ENCODE data around the gene DSCAML1.
A peak's percentile ranks its signal among the peaks of the same experiment; 100 is the strongest.

The DSCAML1 gene

DNA sequence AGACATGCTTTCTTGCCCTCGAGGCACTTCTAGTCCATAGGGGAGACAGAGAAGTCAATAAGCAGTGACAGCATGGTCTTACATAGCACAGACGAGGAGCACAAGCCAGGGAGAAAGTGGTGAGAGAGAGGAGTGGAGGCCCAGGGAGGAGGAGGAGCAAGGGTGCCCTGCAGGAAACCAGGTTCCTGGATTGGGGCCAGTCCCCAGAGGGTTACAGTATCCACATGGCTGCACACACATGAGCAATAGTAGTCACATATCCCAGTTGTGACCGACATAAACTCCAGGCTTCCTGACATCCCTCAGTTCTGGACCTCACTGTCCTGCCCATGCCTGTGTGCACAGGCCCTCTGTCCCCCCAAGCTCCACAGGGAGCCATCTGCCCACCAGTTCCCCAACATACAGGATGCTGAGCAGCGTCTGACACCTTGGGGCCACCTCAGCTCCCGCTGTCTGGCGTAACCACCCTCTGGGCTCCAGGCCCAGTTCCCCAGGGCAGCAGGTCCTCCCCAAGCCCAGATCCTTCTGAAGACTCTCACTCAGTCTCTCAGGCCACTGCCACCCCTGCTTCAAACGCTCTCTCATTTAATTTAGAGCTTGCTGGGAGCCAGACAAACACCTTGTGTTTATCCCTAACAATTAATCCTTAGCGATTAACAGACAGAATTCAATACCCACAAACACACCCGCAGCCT lies 53.7 kb downstream of the DSCAML1 start:
- peak; percentile 69 for DNase-seq

DNA sequence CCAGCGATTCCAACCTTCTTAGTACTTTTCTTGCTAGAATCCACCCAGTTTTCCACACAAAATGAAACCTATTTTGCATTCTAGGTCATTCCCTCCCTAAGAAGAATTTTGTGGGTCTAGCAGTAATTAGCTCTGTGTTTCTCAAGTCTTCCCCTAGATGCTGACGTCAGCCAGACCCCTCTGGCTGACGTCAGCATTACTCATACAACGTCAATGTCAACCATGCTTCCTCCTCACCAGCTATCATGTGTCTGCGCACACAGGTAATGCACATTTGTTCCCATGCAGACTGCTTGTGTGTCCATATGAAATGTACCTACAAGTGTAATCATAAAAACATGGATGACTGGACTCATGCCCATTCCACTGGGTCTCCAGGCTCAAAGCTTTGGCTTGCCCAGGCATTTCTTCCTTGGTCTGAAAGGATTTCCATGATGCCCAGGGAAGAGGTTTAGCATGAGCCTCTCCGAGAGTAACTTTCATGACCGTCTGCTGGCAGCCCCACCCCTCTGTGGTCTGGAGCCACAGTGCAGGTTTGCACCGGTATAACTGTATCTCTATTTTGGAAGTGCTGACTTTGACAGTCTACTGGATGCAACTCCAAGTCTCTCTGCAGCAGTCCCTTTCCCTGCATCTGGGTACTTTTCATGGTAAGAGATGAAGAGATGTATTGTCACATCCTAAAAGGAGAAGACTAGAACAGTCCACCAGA lies 58.6 kb downstream of the DSCAML1 start:
- H3K27me3 ChIP-seq (ENCODE audit: insufficient read depth, low read depth, severe bottlenecking): no peaks in the 10 kb centered on the region
- H3K36me3 ChIP-seq: no peaks in the 10 kb centered on the region

More for the DNA sequence above, 53.7 kb downstream of the DSCAML1 start:
- TF ChIP-seq, protein P1, sequence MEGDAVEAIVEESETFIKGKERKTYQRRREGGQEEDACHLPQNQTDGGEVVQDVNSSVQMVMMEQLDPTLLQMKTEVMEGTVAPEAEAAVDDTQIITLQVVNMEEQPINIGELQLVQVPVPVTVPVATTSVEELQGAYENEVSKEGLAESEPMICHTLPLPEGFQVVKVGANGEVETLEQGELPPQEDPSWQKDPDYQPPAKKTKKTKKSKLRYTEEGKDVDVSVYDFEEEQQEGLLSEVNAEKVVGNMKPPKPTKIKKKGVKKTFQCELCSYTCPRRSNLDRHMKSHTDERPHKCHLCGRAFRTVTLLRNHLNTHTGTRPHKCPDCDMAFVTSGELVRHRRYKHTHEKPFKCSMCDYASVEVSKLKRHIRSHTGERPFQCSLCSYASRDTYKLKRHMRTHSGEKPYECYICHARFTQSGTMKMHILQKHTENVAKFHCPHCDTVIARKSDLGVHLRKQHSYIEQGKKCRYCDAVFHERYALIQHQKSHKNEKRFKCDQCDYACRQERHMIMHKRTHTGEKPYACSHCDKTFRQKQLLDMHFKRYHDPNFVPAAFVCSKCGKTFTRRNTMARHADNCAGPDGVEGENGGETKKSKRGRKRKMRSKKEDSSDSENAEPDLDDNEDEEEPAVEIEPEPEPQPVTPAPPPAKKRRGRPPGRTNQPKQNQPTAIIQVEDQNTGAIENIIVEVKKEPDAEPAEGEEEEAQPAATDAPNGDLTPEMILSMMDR (IDR thresholded peaks at IDR 0.05; ENCODE audit: low read depth, low read length): no peak
- Histone ChIP-seq H3K27me3 (ENCODE audit: insufficient read depth, low read depth, severe bottlenecking) (no peaks in the 10 kb centered on the region), H3K9me3 (ENCODE audit: severe bottlenecking) (no peaks in the 10 kb centered on the region), H3K27ac (peak overlapping the region; percentile 53), H3K4me3 (ENCODE audit: low read depth, low read length) (no peak overlapping the region), H3K36me3 (no peaks in the 10 kb centered on the region)

DNA sequence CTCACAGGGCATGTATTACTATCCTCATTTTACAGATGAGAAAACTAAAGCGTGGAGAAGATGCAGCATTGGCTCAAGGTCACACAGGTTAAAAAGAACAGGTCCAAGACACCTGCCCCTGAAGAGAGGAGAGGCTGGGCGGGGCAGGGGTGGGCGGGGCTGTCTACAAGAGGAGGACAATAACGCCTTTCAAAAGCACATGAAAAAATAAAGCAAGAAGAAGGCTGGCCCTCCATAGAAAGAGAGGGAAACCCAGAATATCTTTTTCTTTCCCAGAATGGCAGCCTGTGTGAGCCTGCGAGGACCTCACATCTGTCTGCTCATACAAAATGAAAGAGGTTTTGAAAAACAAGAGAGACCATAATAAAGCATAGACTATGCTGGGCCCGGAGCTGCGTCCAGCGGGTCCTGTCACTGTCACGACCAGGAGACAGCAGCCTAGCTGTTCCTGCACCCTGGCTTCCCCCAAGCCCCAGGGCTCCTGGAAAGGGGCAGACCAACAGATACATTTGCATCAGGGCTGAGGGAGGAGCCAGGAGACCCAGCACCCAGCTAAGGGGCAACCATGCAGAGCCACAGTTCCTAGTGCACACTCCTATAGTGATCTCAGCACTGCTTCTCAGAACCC lies 61.6 kb downstream of the DSCAML1 start:
- Histone ChIP-seq H3K9me3 (ENCODE audit: severe bottlenecking) (no peaks in the 10 kb centered on the region), H3K4me3 (ENCODE audit: low read depth, low read length) (no peak overlapping the region), H3K27ac (no peak overlapping the region), H3K36me3 (no peaks in the 10 kb centered on the region), H3K27me3 (ENCODE audit: insufficient read depth, low read depth, severe bottlenecking) (no peaks in the 10 kb centered on the region)
- DNase-seq: no peak
- TF ChIP-seq, protein P1 (IDR thresholded peaks at IDR 0.05; ENCODE audit: low read depth, low read length): no peak

More for the DNA sequence above, 58.6 kb downstream of the DSCAML1 start:
- H3K27ac ChIP-seq: no peak overlapping the region
- no peak for DNase-seq
- no peak overlapping the region for H3K4me3 ChIP-seq (ENCODE audit: low read depth, low read length)
- TF ChIP-seq, protein P1 (IDR thresholded peaks at IDR 0.05; ENCODE audit: low read depth, low read length): no peak
- no peaks in the 10 kb centered on the region for H3K9me3 ChIP-seq (ENCODE audit: severe bottlenecking)

DNA sequence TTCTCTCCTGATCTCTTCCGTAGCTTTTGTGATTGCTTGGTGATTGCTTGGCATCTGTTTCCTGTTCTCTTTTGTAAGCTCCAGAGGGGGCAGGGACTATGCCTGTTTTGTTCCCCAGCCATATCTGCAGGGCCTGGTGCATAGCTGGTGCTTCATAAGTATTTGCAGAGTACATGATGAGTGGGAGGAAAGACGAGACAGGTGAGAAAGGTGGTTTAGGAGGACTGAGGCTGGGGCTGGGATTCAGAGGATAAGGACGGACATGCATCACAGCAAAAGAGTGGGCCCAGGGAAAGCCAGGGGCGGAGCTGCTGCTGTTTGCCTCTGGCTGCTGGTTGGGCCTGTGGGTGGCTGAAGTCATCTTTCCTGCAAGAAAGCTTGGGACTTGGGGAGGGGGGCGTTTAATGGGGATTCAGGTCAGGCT lies 62.4 kb downstream of the DSCAML1 start:
- H3K9me3 ChIP-seq (ENCODE audit: severe bottlenecking): no peaks in the 10 kb centered on the region
- no peak for DNase-seq
- H3K36me3 ChIP-seq: no peaks in the 10 kb centered on the region
- TF ChIP-seq, protein P1 (IDR thresholded peaks at IDR 0.05; ENCODE audit: low read depth, low read length): no peak
- no peak overlapping the region for H3K4me3 ChIP-seq (ENCODE audit: low read depth, low read length)
- H3K27ac ChIP-seq: no peak overlapping the region
- H3K27me3 ChIP-seq (ENCODE audit: insufficient read depth, low read depth, severe bottlenecking): no peaks in the 10 kb centered on the region

DNA sequence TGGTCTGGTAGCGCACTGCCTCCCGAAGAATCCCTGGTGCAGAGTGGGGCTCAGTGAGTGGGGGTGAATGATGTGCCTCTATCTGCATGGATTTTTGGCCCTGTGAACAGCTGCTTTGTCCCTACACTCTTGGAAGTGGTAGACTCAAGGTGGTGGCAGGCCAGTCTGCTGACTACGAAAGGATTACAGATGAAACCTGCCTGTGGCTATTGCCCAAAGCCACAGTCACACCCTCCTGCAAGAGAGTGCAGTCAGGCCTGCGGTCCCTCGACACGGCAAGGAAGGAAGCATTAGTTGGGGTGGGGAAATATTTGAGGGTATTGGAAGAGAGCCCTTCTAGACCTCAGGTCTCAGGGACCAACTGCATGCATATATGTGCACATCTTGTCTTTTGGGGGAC lies 63.7 kb downstream of the DSCAML1 start:
- no peaks in the 10 kb centered on the region for H3K9me3 ChIP-seq (ENCODE audit: severe bottlenecking)
- H3K27ac ChIP-seq: no peak overlapping the region
- TF ChIP-seq, protein P1 (IDR thresholded peaks at IDR 0.05; ENCODE audit: low read depth, low read length): no peak

More for the DNA sequence above, 63.7 kb downstream of the DSCAML1 start:
- no peak for DNase-seq
- Histone ChIP-seq H3K4me3 (ENCODE audit: low read depth, low read length) (no peak overlapping the region), H3K27me3 (ENCODE audit: insufficient read depth, low read depth, severe bottlenecking) (no peaks in the 10 kb centered on the region), H3K36me3 (no peaks in the 10 kb centered on the region)

Data from WERI-Rb-1 (cell line).